KOPT-K1 (cell line): Measurements from ENCODE around the gene RNF145.
"Not testable (repeated sequence)": the region's sequence is repeated elsewhere in the genome, so short reads cannot be mapped to it uniquely, and the experiment has no call there.

Experiments
- H3K27ac ChIP-seq: fragments of 200-600 bp; sonication (generic); 2 replicates; pipeline ENCODE4 v1.5.1; 2016; ENCODE audit warnings: antibody characterized with exemption, mild to moderate bottlenecking, low read depth, low read length; ENCODE audit not compliant: poor library complexity, severe bottlenecking
- H3K36me3 ChIP-seq: fragments of 200-600 bp; sonication (generic); 2 replicates; pipeline ENCODE4 v1.5.1; 2017; ENCODE audit warnings: antibody characterized with exemption, mild to moderate bottlenecking, low read length, moderate library complexity; ENCODE audit not compliant: insufficient read depth
- H3K9me3 ChIP-seq: fragments of 200-600 bp; sonication (generic); 2 replicates; pipeline ENCODE4 v1.5.1; 2017; ENCODE audit warnings: antibody characterized with exemption, low read length, mild to moderate bottlenecking; ENCODE audit not compliant: insufficient read depth, poor library complexity, severe bottlenecking

The RNF145 gene

DNA sequence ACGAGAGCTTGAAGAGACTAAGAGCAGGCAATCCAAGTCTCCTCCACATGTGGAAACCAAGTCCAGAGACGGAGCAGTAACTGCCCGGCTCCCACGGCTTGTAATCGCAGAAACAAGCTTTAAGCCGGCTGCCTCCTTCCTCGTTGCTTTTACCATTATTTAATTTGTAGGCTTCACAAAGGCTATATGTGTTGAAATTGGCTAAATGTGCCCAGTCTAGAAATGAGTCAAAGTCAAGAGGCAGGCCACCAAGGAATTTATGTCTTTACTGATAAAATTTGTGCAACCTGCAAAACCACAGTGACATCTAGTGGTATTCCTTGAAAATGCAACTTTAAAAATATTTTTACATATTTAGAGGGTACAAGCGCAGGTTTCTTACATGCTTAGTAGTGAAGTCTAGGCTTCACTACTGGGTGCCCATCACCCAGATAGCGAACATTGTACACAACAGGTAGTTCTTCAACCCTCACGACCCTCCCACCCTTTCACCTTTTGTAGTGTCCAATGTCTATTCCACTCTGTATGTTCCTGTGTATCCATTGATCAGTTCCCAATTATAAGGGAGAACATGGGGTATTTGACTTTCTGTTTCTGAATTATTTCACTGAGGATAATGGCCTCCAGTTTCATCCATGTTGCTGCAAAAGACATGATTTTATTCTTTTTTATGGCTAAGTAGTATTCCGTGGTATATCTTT, 76.2 kb downstream of the RNF145 start:
- Histone ChIP-seq H3K36me3 (no peaks in the 10 kb centered on the region), H3K27ac (no peak overlapping the region)

DNA sequence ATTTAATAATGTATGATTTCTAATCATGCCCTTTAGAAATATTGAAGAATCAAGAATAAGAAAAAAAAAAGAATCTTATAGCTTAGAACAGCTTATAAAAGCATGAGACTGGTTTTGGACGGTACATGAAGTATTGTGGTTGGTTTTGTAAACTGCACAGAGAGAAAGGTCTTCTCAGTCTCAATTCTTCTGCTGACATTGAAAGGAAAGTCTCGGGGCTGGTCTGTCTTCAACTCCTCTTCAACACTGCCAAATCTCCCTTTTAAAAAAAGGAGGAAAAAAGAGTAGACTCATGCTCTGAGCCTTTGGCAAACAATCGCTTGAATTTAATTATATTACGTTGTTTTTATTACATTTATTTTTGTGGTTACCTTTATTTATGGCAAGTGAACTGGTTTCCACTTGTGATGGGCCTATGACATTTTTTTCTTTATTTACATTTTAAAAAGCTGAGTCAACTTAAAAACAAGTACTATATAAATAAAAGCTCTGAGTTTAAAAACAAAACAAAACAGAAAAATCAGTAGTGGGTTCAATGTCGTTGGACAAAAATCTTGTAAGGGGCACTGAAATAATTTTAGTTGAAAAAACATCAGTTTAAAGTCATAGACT, 76.8 kb downstream of the RNF145 start:
- Histone ChIP-seq H3K27ac (no peak overlapping the region), H3K36me3 (no peaks in the 10 kb centered on the region), H3K9me3 (no peaks in the 10 kb centered on the region)

More for the DNA sequence above, 76.2 kb downstream of the RNF145 start:
- H3K9me3 ChIP-seq, result no peaks in the 10 kb centered on the region

DNA sequence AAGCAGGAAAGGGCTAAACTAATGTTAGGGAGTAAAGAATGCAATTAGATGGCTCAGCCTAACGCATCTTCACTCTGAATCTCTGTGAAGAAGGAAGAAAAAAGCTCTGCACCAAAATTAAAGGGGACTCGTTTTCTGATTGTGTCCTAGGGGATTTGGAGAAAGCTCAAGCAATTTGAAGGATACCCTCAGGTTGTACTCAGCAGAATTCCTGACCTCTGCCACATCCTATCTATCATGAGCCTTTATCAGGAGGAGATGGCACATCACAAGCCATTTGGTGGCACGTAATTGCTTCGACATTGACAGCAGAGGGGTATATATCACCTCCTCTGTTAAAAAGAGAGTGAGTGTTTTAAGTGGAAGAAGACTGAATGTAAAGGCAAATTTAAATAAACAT, 77.4 kb downstream of the RNF145 start:
- no peaks in the 10 kb centered on the region for H3K36me3 ChIP-seq
- H3K9me3 ChIP-seq, result no peaks in the 10 kb centered on the region
- no peak overlapping the region for H3K27ac ChIP-seq

GRCh38 chr5:159130871-159131270, 78.5 kb downstream of the RNF145 start:
- Histone ChIP-seq H3K9me3 (no peaks in the 10 kb centered on the region), H3K27ac (no peak overlapping the region), H3K36me3 (no peaks in the 10 kb centered on the region)

GRCh38 chr5:159128070-159128541, 81.2 kb downstream of the RNF145 start:
- Histone ChIP-seq H3K9me3 (no peaks in the 10 kb centered on the region), H3K36me3 (no peaks in the 10 kb centered on the region), H3K27ac (no peak overlapping the region)

- Histone ChIP-seq H3K9me3 (no peaks in the 10 kb centered on the region), H3K36me3 (no peaks in the 10 kb centered on the region)
These were observed 85.7 kb downstream of the RNF145 start for GRCh38 chr5:159123700-159124099.

DNA sequence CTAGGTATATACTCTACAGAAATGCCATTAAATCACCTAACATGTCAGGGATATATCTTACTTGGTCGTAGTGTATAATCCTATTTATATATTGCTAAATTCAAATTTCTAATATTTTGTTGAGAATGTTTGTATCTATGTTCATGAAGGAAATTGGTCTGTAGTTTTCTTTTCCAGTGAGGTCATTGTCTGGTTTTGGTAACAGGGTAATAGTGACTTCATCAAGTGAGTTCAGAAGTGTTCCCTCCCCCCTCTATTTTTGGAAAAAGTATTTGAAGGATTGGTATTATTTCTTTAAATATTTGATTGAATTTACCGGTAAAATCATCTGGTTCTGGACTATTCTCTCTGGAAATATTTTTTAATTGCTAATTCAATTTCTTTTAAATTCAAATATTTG, 86.2 kb downstream of the RNF145 start:
- H3K9me3 ChIP-seq, result no peaks in the 10 kb centered on the region
- H3K36me3 ChIP-seq, result no peaks in the 10 kb centered on the region
- H3K27ac ChIP-seq, result no peak overlapping the region

More at GRCh38 chr5:159123700-159124099, 85.7 kb downstream of the RNF145 start:
- no peak overlapping the region for H3K27ac ChIP-seq

DNA sequence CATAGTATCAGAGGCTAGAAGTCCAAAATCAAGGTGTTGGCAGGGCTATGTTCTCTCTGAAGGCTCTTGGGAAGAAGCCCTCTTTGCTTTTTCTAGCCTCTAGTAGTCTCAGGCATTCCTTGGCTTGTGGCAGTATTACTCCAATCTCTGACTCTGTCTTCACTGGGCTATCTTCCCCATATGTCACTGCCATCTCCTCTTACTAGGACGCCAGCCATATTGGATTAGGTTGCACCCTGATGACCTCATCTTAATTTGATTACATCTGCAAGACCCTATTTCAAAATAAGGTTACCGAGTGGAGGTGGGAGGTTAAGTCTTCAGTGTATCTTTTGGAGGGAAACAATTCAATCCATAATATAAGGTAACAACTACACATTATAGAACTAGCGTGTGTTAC, 88.3 kb downstream of the RNF145 start:
- Histone ChIP-seq H3K9me3 (no peaks in the 10 kb centered on the region), H3K36me3 (no peaks in the 10 kb centered on the region), H3K27ac (no peak overlapping the region)

DNA sequence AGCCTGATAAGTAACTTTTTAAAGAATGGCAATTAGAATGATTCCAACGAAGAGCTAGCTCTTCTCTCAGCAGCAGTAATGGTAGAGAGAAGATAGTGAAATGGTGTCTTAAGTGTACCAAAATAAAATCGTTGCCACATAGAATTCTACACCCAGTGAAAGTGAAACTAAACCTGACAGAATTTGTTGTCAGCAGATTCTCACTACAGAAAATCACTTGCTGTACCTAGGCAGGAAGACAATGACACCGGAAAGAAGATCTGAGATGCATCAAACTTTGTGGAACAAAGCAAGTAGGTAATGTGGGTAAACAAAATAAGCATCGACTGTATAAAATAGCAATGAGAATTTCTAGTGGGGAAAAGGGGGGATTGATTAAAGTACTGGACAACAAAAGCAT, 88.9 kb downstream of the RNF145 start:
- Histone ChIP-seq H3K27ac (no peak overlapping the region), H3K9me3 (no peaks in the 10 kb centered on the region), H3K36me3 (no peaks in the 10 kb centered on the region)

GRCh38 chr5:159119842-159120241, 89.5 kb downstream of the RNF145 start:
- H3K27ac ChIP-seq, H3K9me3 ChIP-seq, H3K36me3 ChIP-seq: not testable (repeated sequence)

DNA sequence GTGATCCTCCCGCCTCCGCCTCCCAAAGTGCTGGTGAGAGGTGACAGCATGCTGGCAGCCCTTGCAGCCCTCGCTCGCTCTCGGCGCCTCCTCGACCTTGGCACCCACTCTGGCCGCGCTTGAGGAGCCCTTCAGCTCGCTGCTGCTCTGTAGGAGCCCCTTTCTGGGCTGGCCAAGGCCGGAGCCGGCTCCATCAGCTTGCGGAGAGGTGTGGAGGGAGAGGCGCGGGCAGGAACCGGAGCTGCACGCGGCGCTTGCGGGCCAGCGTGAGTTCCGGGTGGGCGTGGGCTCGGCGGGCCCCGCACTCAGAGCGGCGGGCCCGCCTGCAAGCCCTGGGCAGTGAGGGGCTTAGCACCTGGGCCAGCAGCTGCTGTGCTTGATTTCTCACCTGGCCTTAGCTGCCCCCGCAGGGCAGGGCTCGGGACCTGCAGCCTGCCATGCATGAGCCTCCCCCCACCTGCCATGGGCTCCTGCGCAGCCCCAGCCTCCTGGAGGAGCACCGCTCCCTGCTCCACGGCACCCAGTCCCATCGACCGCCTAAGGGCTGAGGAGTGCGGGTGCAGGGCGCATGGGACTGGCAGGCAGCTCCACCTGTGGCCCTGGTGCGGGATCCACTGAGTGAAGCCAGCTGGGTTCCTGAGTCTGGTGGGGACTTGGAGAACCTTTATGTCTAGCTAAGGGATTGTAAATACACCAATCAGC, 90.2 kb downstream of the RNF145 start:
- not testable (repeated sequence) for H3K9me3 ChIP-seq, H3K27ac ChIP-seq, H3K36me3 ChIP-seq

DNA sequence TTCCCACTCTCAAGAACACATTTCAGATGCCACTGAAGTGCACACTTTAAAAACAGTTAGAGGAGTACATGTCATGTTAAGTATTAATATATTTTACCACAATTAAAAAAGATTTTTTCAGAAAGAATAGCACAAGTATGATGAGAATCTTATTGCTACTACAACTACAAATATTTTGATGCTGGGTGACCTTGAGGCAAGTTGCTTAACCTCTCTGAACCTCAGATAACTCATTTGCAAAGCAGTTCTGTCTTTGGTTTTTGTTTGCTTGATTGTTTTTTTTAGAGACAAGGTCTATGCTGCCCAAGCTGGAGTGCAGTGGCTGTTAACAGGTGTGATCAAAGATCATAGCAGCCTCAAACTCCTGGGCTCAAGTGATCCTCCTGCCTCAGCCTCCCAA, 95.9 kb downstream of the RNF145 start:
- H3K36me3 ChIP-seq, result no peaks in the 10 kb centered on the region
- H3K9me3 ChIP-seq, result no peaks in the 10 kb centered on the region
- H3K27ac ChIP-seq, result no peak overlapping the region

DNA sequence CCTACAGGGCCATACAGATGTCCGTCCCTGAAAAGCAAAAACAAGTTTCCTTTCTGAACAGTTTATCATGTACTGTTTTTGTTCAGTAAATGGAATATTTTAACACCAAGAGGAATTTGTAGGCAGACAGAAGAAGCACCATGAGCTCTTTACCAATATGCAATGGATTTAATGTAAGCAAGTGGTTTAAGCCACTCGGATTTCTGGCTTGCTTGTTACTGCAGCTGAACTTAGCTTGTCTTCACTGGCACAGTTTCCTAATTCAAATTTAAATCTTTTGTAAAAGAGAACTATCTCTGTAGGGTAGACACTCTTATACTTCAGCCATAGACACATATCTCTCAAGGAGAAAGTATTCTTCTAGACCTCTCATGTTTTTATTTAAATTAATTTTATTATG, 96.9 kb downstream of the RNF145 start:
- H3K9me3 ChIP-seq, result no peaks in the 10 kb centered on the region
- no peaks in the 10 kb centered on the region for H3K36me3 ChIP-seq
- no peak overlapping the region for H3K27ac ChIP-seq
